IPS-20b (cell line): ENCODE results near the gene SYT13.
"Not testable (repeated sequence)": the region's sequence is repeated elsewhere in the genome, so short reads cannot be mapped to it uniquely, and the experiment has no call there.

Experiments used
- H3K27ac ChIP-seq: one replicate; pipeline ENCODE4 v1.5.1; 2013; ENCODE audit warnings: low read length
- H3K27me3 ChIP-seq: 2 replicates; pipeline ENCODE4 v1.6.1; 2013; ENCODE audit warnings: mild to moderate bottlenecking, low read length, inconsistent platforms; ENCODE audit not compliant: insufficient read depth
- H3K36me3 ChIP-seq: 2 replicates; pipeline ENCODE4 v1.6.1; 2013; ENCODE audit warnings: low read depth, mild to moderate bottlenecking, inconsistent platforms, low read length, moderate library complexity; ENCODE audit not compliant: insufficient read depth
- H3K4me1 ChIP-seq: 2 replicates; pipeline ENCODE4 v1.6.1; 2013; ENCODE audit warnings: mild to moderate bottlenecking, control low read depth, inconsistent platforms, low read length, moderate library complexity; ENCODE audit not compliant: insufficient read depth
- H3K4me3 ChIP-seq: 2 replicates; pipeline ENCODE4 v1.5.1; 2013; ENCODE audit warnings: mild to moderate bottlenecking, low read length, inconsistent platforms
- H3K9ac ChIP-seq: 2 replicates; pipeline ENCODE4 v1.6.1; 2013; ENCODE audit warnings: low read depth, mild to moderate bottlenecking, inconsistent platforms, low read length, moderate library complexity
- H3K9me3 ChIP-seq: 2 replicates; pipeline ENCODE4 v1.6.1; 2013; ENCODE audit warnings: mild to moderate bottlenecking, low read depth, low read length, inconsistent platforms; ENCODE audit not compliant: insufficient read depth

The SYT13 gene

DNA sequence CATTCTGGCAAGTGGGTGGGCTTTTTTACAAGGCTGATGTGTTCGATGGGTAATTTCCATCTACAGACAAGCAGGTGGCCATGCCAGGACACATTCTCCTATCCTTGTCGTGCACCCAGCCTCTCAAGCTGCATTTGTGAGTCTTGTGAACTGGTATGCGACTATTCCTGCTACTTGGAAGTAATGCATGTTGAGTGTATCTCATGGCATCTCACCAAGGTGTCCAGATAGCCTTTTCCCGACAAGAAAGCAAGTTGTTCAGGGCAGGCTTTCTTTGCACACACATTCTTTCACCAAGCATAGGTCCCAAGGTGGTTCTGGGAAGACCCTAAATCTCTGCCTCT is 18.8 kb upstream of the SYT13 start:
- Histone ChIP-seq H3K36me3 (no peaks in the 10 kb centered on the region), H3K4me3 (no peak overlapping the region), H3K9ac (no peak overlapping the region), H3K27ac (no peak overlapping the region), H3K27me3 (peaks cover 12% of the 10 kb centered on the region; the same call in 1 of the 2 replicates), H3K9me3 (no peaks in the 10 kb centered on the region), H3K4me1 (no peaks in the 10 kb centered on the region)

DNA sequence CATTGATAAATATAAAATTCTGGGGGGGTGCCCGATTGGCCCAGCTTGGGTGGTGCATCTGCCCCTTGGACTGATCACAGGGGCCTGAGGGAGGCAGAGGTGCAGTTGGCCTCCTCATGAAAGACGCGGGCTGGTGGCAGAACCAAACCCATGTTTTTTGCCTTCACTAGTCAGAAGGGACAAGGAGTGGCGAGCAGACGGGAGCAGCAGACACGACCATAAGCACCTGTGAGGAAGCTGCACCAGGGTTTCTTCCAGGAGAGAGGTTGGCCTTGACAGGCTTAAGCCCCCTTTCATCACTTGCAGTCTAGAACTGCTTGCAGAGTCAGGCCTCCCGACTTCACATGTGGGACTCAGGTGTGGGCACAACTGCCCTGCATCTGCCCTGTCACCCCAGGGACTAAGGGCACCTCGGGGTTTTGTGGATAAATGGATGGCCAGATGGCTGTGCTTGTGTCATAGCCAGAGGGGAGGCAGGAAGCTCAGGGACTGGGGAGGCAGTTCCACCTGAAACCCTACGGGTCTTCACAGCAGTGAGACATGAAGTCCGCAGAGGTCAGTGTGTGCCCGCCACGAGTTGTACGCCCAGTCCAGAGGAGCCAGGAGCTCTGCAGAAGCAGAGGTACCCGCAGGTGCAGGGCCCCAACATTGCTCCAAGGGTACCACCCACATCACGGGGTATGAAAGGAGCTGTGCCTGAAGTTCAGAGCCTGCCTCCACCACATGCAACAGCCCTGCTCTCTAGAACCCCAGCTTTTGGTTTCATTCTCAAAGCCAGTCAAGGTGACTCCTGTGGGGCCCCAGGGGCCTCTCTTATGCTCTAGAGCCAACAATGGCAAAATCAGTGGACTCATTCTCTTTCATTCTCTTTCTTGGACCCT is 18.2 kb upstream of the SYT13 start:
- no peaks in the 10 kb centered on the region for H3K36me3 ChIP-seq
- no peaks in the 10 kb centered on the region for H3K4me1 ChIP-seq
- peaks cover 15% of the 10 kb centered on the region; the same call in 1 of the 2 replicates for H3K27me3 ChIP-seq
- no peaks in the 10 kb centered on the region for H3K9me3 ChIP-seq
- no peak overlapping the region for H3K9ac ChIP-seq
- no peak overlapping the region for H3K4me3 ChIP-seq
- H3K27ac ChIP-seq = no peak overlapping the region

DNA sequence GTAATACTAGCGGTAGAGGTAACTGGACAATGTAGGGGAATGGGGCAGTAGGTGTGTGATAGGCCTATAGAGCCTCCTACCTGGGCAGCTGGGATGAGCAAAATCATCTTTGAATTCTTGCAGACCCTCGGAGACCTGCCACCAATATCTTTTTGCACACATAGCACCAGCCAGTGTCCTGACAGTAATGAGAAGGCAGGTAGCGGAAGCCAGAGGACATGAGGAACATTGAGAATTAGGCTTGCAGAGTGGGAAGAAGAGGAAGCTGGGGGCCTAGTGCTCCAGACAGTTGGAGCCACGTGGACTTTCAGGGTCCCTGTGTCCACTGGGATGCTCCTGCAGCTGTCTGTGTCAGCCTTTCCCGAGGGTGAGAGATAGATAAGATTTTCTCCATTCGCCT is 17.2 kb upstream of the SYT13 start:
- Histone ChIP-seq H3K27me3 (peaks cover 15% of the 10 kb centered on the region; the same call in 1 of the 2 replicates), H3K9me3 (no peaks in the 10 kb centered on the region), H3K36me3 (no peaks in the 10 kb centered on the region), H3K4me1 (no peaks in the 10 kb centered on the region; the same call in 1 of the 2 replicates), H3K4me3 (no peak overlapping the region), H3K9ac (no peak overlapping the region), H3K27ac (no peak overlapping the region)

DNA sequence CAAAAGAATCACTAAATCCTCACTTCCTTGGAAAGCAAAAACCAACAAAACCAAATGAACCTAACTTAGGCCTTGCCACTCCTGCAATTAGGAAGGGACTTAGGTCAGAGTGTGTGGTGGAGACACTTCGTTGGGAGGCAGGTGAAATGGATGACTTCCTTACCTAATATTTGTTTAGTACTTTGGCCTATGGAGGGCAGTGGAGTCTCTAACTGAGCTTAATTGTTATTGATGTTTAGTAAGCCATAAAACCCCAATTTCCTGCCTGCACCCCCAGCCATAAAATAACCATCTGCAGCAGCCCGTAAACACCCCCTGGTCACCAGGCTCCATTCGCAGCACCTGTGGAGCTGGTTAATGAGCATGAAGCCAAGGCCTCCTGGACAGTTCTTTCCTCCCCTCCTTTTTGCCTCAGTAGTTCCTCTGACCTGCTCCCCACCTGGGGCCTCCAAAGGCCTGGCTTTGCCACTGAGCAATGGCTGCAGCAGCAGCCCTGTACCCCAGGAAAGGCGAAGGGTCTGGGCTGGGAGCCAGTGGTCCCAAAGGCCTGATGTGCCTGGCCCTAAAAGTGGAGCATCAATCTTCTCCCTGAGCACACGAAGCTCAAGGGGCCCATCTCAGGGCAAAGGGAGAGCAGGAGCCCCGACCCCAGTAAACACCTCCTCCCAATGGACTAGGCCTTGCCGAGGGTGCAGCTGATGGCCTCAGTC is 15.6 kb upstream of the SYT13 start:
- no peak overlapping the region for H3K9ac ChIP-seq
- no peak overlapping the region for H3K4me3 ChIP-seq
- no peaks in the 10 kb centered on the region; the same call in 1 of the 2 replicates for H3K4me1 ChIP-seq
- H3K36me3 ChIP-seq = no peaks in the 10 kb centered on the region
- H3K9me3 ChIP-seq = no peaks in the 10 kb centered on the region
- H3K27ac ChIP-seq = no peak overlapping the region
- H3K27me3 ChIP-seq = peaks cover 15% of the 10 kb centered on the region; the same call in 1 of the 2 replicates

DNA sequence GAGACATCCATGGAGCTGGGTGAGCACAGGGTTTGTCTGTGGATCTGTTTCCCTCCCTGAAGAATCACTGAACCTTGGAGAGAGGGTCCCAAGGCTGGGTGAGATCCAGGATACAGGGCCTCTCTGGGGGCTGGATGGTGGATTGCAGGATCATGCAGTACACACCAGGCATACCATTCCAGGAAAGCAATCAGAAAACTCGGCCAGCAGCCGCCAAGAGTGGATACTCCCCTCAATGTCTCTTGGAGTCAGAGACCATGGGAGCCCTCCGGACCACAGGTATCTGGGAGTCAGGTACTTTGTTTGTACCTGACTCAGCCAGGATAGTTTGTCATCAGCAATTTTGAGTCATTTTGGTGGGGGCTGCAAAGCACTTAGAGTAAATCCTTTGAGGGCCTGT is 14.6 kb upstream of the SYT13 start:
- Histone ChIP-seq H3K9ac (no peak overlapping the region), H3K27ac (no peak overlapping the region), H3K4me1 (no peaks in the 10 kb centered on the region; the same call in 1 of the 2 replicates), H3K27me3 (peaks cover 15% of the 10 kb centered on the region; the same call in 1 of the 2 replicates), H3K9me3 (no peaks in the 10 kb centered on the region), H3K4me3 (no peak overlapping the region), H3K36me3 (no peaks in the 10 kb centered on the region)

DNA sequence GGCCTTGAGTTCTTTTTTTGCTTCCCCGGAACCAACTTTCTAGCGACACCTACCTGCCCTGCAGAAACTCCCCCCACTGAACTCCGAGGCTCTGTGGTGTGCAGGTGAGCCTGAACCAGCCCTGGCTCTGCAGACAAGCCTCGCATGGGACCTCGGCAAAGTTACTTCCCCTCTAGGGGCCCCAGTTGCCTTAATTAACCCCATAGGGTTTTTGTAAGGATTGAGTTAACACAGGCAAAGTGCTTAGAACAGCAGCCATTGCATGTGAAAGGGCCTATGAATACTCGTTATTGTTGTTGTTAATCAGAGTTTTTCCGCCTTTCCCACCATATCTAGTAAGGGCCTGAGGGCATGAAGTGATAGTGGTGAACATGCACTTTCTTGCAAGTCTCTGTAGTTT is 12.6 kb upstream of the SYT13 start:
- Histone ChIP-seq H3K36me3 (no peaks in the 10 kb centered on the region), H3K4me1 (no peaks in the 10 kb centered on the region; the same call in 1 of the 2 replicates), H3K9me3 (no peaks in the 10 kb centered on the region), H3K27me3 (peaks cover 15% of the 10 kb centered on the region; the same call in 1 of the 2 replicates), H3K9ac (0 out of 2 replicates have a peak overlapping the region, but pooled peaks have one; percentile 47), H3K27ac (no peak overlapping the region), H3K4me3 (no peak overlapping the region)

DNA sequence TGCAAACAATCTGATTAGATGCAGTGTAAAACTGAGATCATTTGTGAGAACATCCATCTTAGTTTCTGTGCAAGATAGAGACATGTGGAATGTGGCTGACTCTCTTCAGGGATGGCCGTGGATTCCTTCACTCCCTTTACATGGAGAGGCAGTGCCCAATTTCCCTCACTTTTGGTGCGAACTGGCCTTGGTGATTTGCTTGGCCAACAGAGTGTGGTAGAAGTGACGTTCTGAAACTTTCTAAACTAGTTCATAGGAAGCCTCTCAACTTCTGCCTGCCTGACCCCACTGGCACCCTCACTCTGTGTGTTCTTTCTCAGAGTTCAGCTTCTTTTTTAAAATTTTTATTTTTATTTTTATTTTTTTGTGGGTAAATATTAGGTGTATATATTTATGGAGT is 9.9 kb upstream of the SYT13 start:
- Histone ChIP-seq H3K36me3 (no peaks in the 10 kb centered on the region), H3K4me1 (no peaks in the 10 kb centered on the region; the same call in 1 of the 2 replicates), H3K27ac (no peak overlapping the region), H3K9me3 (no peaks in the 10 kb centered on the region), H3K27me3 (peaks cover 16% of the 10 kb centered on the region; the same call in 1 of the 2 replicates), H3K4me3 (no peak overlapping the region), H3K9ac (no peak overlapping the region)

DNA sequence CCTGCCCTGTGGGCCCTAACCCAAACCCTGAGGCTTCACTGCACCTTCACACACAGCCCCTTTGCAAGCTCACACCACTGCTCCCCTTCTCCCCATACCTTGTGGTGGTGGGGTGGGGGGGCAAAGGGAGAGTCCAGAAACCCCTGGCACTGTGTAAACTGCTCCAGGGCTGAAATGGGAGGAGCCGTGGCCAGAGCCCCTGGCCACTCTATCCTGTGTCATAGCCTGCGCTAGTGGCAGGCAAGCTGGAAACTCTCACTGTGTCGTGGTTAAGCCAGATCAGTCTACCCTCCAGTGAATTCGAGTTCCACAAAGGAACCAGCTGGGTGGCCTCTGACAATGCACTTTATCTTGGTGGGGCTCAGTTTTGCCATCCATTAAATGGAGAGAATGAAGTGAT is 8.4 kb upstream of the SYT13 start:
- H3K9ac ChIP-seq = no peak overlapping the region
- no peak overlapping the region for H3K27ac ChIP-seq
- H3K4me3 ChIP-seq = no peak overlapping the region
- peaks cover 12% of the 10 kb centered on the region; the same call in 1 of the 2 replicates for H3K27me3 ChIP-seq
- H3K9me3 ChIP-seq = no peaks in the 10 kb centered on the region
- H3K4me1 ChIP-seq = no peaks in the 10 kb centered on the region; the same call in 1 of the 2 replicates
- no peaks in the 10 kb centered on the region for H3K36me3 ChIP-seq

DNA sequence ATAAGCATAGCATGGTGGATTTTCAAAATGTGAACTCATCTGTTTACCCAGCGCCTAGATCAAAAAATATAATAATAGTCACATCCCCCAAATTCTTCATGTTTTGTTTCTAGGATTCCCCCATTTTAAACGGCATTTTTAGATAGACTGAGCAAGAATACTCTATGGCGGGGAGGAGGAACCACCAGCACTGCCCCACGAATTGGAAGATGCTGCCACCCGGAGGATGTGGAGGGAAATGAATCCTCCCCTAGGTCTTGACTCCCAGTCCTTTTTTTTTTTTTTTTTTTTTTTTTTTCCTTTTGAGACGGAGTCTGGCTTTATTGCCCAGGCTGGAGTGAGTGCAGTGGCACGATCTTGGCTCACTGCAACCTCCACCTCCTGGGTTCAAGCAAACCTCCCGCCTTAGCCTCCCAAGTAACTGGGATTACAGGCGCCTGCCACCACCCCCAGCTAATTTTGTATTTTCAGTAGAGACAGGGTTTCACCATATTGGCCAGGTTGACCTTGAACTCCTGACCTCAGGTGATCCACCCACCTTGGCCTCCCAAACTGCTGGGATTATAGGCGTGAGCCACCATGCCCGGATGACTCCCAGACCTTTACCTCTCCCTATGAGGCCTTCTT is 7.5 kb upstream of the SYT13 start:
- not testable (repeated sequence) for H3K9me3 ChIP-seq, H3K27ac ChIP-seq, H3K4me1 ChIP-seq, H3K9ac ChIP-seq, H3K36me3 ChIP-seq
- Histone ChIP-seq H3K27me3 (peaks cover 16% of the 10 kb centered on the region; the same call in 1 of the 2 replicates), H3K4me3 (peak overlapping the region; percentile 17; the same call in 1 of the 2 replicates)

DNA sequence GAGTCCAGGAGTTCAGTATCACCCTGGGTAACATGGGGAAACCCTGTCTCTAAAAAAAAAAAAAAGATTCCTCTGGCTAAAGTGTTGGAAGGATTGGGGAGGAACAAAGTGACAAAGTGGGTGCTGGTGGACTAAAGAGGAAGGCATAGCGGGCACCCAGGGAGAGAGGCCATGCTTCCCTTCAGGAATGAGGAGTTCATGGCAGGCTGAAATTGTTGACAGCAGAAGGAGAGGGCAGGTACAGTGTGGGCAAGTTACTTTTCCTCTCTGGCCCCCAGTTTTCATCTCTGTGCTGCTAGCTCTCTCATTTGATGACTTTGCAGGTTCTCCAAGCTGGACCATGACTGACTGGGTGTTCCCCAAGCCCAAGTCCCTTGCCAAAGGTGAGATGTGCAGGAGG is 4.4 kb upstream of the SYT13 start:
- Histone ChIP-seq H3K9ac (no peak overlapping the region), H3K4me3 (no peak overlapping the region), H3K36me3 (no peaks in the 10 kb centered on the region), H3K27me3 (peaks cover 42% of the 10 kb centered on the region), H3K27ac (no peak overlapping the region), H3K4me1 (peaks cover 5% of the 10 kb centered on the region; the same call in 1 of the 2 replicates), H3K9me3 (no peaks in the 10 kb centered on the region)

DNA sequence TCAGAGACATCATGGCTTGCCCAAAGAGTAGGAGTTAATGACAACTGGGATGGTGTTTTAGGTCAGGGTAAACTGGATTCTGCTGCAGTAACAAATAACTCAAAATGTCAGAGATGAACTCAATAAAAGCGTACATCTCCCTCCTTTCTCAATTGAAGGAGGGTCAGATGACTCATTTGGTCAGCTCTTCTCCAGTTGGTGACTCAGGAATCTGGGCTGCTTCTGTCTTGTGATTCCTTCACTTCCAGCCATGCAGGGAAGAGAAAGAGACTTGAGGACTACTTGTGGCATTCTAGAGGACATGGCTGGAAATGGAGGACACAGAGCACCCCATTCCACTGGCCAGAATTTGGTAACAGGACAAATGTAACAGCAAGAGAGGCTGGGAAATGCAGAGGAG is 3.2 kb upstream of the SYT13 start:
- Histone ChIP-seq H3K9ac (no peak overlapping the region), H3K4me1 (peaks cover 5% of the 10 kb centered on the region; the same call in 1 of the 2 replicates), H3K9me3 (no peaks in the 10 kb centered on the region), H3K36me3 (no peaks in the 10 kb centered on the region), H3K4me3 (no peak overlapping the region), H3K27ac (no peak overlapping the region), H3K27me3 (peaks cover 54% of the 10 kb centered on the region)
